ENCODE results near the gene CCDC88C. TPM values are rescaled to one million over a fixed set of nuclear protein-coding genes. Genes with fewer than 3 reads are reported as not detected.

Gene CCDC88C
- total RNA-seq, 1 experiment from 2014 or later = 29.8 TPM

DNA sequence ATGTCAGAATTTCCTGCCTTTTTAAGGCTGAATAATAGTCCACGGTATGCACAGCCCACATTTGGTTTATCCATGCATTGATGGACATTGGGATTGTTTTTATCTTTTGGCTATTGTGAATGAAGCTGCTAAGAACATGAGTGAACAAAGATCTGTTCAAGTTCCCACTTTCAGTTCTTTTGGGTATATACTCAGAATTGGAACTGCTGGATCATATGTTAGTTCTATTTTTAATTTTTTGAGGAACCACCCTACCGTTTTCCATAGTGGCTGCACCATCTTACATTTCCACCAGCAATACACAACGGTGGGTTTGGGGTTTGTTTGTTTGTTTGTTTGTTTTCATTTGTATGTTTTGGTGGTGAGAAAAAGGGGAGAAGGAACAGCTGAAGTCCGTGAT is 179.5 kb downstream of the CCDC88C start:
- DNase-seq = no peak
- Histone ChIP-seq H3K4me3 (ENCODE audit: low read depth, low read length) (no peak overlapping the region), H3K4me1 (no peaks in the 10 kb centered on the region), H3K9me3 (no peaks in the 10 kb centered on the region), H3K27me3 (replicated peaks; ENCODE audit: control insufficient read depth, insufficient read depth, low read length) (no peaks in the 10 kb centered on the region), H3K36me3 (ENCODE audit: control insufficient read depth, insufficient read depth, low read length) (no peaks in the 10 kb centered on the region)
- no peak overlapping the region for H3K4me3 Mint-ChIP-seq (ENCODE audit: unreplicated experiment)
- no peaks in the 10 kb centered on the region for H3K4me1 Mint-ChIP-seq (ENCODE audit: low read depth, unreplicated experiment)
- TF ChIP-seq, protein P1, sequence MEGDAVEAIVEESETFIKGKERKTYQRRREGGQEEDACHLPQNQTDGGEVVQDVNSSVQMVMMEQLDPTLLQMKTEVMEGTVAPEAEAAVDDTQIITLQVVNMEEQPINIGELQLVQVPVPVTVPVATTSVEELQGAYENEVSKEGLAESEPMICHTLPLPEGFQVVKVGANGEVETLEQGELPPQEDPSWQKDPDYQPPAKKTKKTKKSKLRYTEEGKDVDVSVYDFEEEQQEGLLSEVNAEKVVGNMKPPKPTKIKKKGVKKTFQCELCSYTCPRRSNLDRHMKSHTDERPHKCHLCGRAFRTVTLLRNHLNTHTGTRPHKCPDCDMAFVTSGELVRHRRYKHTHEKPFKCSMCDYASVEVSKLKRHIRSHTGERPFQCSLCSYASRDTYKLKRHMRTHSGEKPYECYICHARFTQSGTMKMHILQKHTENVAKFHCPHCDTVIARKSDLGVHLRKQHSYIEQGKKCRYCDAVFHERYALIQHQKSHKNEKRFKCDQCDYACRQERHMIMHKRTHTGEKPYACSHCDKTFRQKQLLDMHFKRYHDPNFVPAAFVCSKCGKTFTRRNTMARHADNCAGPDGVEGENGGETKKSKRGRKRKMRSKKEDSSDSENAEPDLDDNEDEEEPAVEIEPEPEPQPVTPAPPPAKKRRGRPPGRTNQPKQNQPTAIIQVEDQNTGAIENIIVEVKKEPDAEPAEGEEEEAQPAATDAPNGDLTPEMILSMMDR (IDR thresholded peaks at IDR 0.05; ENCODE audit: insufficient read depth in 1 of 2, low read depth in 1 of 2, low read length in 1 of 2, severe bottlenecking in 1 of 2, unreplicated experiment in 1 of 2) = no peak
- intact Hi-C loops (cut with micrococcal nuclease; ENCODE audit: unreplicated experiment) = no loop called here
- no peak overlapping the region for H3K27ac Mint-ChIP-seq (ENCODE audit: unreplicated experiment)
- H3K36me3 Mint-ChIP-seq (ENCODE audit: insufficient read depth, unreplicated experiment) = no peaks in the 10 kb centered on the region
- peaks cover 10% of the 10 kb centered on the region for H3K9me3 Mint-ChIP-seq (ENCODE audit: unreplicated experiment)
- POLR2A ChIA-PET = no interaction called here
- BruUV-seq (replicated peaks) = no TSS peak
- H3K27me3 Mint-ChIP-seq (ENCODE audit: insufficient read depth, unreplicated experiment) = peaks cover 7% of the 10 kb centered on the region
- CTCF ChIA-PET = no interaction called here

DNA sequence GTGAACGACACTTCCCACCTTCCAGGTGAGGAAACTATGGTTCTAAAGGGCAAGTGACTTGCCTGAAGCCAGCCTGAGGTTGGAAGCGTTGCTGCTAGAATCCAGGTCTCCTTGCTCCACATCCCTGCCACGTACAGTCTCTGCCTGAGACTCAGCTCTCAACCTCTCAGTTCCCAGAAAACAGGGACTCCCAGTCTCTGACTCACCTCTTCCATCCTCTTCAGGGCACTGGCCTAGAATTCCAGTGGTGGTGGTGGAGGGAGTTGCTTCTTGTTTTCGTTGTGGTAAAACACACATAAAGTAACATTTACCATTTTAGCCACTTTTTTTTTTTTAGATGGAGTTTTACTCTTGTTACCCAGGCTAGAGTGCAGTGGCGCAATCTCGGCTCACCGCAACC is 180.4 kb downstream of the CCDC88C start:
- POLR2A ChIA-PET = no interaction called here
- Mint-ChIP-seq H3K4me1 (ENCODE audit: low read depth, unreplicated experiment) (no peaks in the 10 kb centered on the region), H3K27me3 (ENCODE audit: insufficient read depth, unreplicated experiment) (peaks cover 7% of the 10 kb centered on the region), H3K27ac (ENCODE audit: unreplicated experiment) (no peak overlapping the region), H3K9me3 (ENCODE audit: unreplicated experiment) (peaks cover 10% of the 10 kb centered on the region), H3K36me3 (ENCODE audit: insufficient read depth, unreplicated experiment) (no peaks in the 10 kb centered on the region), H3K4me3 (ENCODE audit: unreplicated experiment) (no peak overlapping the region)
- intact Hi-C loops (cut with micrococcal nuclease; ENCODE audit: unreplicated experiment) = no loop called here
- Histone ChIP-seq H3K27me3 (replicated peaks; ENCODE audit: control insufficient read depth, insufficient read depth, low read length) (no peaks in the 10 kb centered on the region), H3K4me3 (ENCODE audit: low read depth, low read length) (no peak overlapping the region), H3K9me3 (no peaks in the 10 kb centered on the region), H3K4me1 (no peaks in the 10 kb centered on the region), H3K36me3 (ENCODE audit: control insufficient read depth, insufficient read depth, low read length) (no peaks in the 10 kb centered on the region)
- no TSS peak for BruUV-seq (replicated peaks)
- CTCF ChIA-PET = no interaction called here
- TF ChIP-seq, protein P1 (IDR thresholded peaks at IDR 0.05; ENCODE audit: insufficient read depth in 1 of 2, low read depth in 1 of 2, low read length in 1 of 2, severe bottlenecking in 1 of 2, unreplicated experiment in 1 of 2) = no peak
- no peak for DNase-seq

DNA sequence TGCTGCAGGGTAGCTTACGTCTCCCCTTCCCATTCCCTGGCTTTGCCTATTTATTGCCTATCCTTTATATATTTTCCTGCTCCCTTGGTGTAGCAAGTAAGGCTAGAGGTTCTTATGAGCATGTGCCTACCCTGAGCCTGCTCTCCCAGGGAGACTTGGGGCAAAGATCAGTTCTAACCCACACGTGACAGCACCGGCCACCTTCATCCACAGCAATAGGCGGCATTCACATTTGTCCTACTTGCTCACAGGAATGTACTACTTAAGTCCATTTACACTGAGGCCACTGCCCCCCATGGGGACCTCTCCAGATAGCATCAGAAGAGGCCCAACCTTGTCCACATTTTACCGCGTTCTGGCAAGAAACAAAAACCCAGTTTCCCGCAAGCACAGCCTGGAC is 181.8 kb downstream of the CCDC88C start:
- intact Hi-C loops (cut with micrococcal nuclease; ENCODE audit: unreplicated experiment) = no loop called here
- no peak overlapping the region for H3K4me3 ChIP-seq (ENCODE audit: low read depth, low read length)
- TF ChIP-seq, protein P1 (IDR thresholded peaks at IDR 0.05; ENCODE audit: insufficient read depth in 1 of 2, low read depth in 1 of 2, low read length in 1 of 2, severe bottlenecking in 1 of 2, unreplicated experiment in 1 of 2) = no peak
- CTCF ChIA-PET = interaction anchor here (0.7 kb wide), 1 partner anchor 84 kb away, joined by 3 read pairs; no protein-coding TSS in a partner anchor
- no peaks in the 10 kb centered on the region for H3K4me1 ChIP-seq
- peaks cover 2% of the 10 kb centered on the region for H3K27me3 Mint-ChIP-seq (ENCODE audit: insufficient read depth, unreplicated experiment)
- H3K9me3 Mint-ChIP-seq (ENCODE audit: unreplicated experiment) = peaks cover 10% of the 10 kb centered on the region
- no peak overlapping the region for H3K4me3 Mint-ChIP-seq (ENCODE audit: unreplicated experiment)
- no peak for DNase-seq
- POLR2A ChIA-PET = no interaction called here
- no peaks in the 10 kb centered on the region for H3K36me3 ChIP-seq (ENCODE audit: control insufficient read depth, insufficient read depth, low read length)
- H3K36me3 Mint-ChIP-seq (ENCODE audit: insufficient read depth, unreplicated experiment) = no peaks in the 10 kb centered on the region
- no peaks in the 10 kb centered on the region for H3K27me3 ChIP-seq (replicated peaks; ENCODE audit: control insufficient read depth, insufficient read depth, low read length)
- H3K4me1 Mint-ChIP-seq (ENCODE audit: low read depth, unreplicated experiment) = no peaks in the 10 kb centered on the region
- BruUV-seq (replicated peaks) = no TSS peak
- 0 out of 2 replicates have a peak, but pooled peaks cover 1% of the 10 kb centered on the region for H3K9me3 ChIP-seq
- no peak overlapping the region for H3K27ac Mint-ChIP-seq (ENCODE audit: unreplicated experiment)
